GM21529 (cell line): ENCODE measurements around the gene CARD6.
"Not testable (repeated sequence)": the region's sequence is repeated elsewhere in the genome, so short reads cannot be mapped to it uniquely, and the experiment has no call there.

Source experiments
- ATAC-seq: cut with Tn5 transposase; IDR thresholded peaks from one replicate; pipeline ENCODE4 v1.9.1; 2021; ENCODE audit not compliant: unreplicated experiment

The CARD6 gene

DNA sequence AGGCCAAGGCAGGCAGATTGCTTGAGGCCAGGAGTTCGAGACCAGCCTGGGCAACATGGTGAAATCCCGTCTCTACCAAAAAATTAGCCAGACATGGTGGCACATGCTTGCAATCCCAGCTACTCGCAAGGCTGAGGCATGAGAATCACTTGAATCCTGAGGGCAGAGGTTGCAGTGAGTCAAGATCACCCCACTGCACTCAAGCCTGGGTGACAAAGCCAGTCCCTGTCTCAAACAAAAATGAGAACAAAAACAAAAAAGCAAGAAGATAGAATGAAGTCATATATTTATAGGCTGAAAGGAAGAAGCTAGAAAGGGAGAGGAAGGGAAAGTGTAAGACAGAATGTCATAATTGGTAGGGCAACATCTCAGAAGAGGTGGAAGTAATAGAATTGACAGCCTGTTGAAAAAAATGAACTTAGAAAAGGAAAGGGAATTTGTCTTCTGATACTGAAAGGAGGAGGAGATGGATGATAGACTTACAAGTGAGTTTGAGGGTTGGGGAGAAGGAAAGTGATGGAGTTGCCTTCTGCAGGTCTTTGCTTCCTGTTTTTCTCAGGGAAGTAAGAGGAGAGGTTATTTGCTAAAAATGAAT lies 32.2 kb downstream of the CARD6 start:
- ATAC-seq, result no peak

DNA sequence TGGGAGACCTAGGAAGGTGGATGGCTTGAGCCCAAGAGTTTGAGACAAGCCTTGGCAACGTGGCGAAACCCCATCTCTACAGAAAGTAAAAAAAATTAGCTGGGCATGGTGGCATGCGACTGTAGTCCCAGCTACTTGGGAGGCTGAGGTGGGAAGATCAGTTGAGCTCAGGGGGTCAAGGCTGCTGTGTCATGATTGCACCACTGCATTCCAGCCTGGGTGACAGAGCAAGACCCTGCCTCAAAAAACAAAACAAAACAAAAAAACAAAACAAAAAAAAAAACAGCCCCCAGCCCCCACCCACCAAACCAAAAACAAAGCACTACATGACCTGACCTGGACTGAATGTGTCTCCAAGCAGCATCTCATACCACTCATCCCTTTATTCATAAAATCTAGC lies 34.8 kb downstream of the CARD6 start:
- no peak for ATAC-seq

DNA sequence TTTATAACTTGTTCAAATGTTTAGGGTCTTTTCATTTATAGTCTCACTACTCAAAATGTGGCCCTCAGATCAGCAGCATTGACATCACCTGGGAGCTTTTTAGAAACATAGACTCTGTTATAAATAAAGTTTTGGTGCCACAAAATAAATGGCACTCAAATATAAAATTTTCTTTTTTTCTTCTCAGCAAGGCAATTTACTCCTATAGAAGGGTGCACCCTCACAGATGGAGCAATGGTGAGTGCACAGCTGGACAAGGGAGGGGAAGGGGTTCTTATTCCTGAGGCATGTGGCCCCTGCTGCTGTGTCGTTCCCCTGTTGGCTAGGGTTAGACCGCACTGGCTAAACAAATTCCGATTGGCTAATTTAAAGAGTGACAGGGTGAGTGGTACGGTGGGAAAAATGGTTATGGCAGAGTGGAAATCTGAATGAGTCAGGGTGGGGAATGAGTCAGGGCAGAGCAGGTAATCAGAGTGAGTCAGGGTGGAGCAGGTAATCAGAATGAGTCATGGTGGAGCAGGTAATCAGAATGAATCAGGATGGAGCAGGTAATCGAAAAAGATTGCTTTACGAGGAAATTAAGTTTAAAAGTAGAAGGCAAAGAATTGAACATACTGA lies 36.3 kb downstream of the CARD6 start:
- no peak for ATAC-seq

DNA sequence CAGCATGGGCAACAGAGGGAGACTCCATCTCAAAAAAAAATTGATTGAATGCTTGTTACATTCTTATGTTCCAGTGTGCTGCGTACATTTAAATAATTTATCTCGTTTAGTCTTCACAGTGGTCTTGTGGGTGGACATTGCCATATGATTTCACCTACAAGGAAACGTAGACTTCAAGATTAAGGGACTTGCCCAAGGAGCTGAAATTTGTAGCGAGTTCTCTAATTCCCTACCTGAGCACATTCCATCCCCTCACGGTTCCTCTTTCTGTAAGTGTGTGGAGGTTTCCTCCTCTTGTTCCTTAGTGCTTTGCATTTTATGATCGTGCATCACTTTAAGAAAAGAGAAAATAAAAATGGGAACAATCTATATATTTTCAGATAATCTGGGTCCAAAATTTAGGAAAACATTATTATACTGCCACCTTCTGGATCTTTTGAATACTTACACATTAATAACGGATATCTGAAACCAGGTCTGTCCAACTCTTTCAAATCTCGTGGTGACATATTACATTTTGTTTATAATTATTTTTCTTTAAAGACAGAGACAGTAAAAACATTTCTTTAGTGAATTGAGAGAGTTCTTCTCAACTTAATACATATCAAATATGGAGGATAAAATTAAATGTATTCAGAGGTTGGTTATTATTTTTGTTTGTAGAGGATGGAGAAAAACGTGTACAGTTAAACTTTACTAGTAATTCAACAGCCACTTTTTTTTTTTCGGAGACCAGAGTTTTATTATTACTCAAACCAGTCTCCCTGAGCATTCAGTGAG lies 38.2 kb downstream of the CARD6 start:
- ATAC-seq, result no peak

DNA sequence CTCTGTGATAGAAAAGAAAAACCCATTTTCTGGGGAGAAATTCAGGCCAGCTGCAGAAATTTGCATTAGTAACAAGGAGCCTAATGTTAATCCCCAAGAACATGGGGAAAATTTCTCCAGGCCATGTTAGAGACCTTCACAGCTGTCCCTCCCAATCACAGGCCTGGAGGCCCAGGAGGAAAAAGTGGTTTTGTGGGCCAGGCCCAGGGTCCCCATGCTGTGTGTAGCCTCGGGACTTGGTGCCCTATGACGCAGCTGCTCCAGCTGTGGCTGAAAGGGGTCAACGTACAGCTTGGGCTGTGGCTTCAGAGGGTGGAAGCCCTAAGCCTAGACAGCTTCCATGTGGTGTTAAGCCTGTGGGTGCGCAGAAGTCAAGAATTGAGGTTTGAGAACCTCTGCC lies 41.1 kb downstream of the CARD6 start:
- ATAC-seq, result no peak

DNA sequence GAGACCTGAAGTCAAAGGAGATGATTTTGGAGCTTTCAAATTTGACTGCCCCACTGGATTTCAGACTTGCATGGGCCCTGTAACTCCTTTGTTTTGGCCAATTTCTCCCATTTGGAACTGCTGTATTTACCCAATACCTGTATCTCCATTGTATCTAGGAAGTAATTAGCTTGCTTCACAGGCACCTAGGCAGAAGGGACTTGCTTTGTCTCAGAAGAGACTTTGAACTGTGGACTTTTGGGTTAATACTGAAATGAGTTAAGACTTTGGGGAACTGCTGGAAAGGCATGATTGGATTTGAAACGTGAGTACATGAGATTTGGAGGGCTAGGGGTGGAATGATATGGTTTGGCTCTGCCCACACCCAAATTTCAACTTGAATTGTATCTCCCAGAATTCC lies 41.9 kb downstream of the CARD6 start:
- not testable (repeated sequence) for ATAC-seq

DNA sequence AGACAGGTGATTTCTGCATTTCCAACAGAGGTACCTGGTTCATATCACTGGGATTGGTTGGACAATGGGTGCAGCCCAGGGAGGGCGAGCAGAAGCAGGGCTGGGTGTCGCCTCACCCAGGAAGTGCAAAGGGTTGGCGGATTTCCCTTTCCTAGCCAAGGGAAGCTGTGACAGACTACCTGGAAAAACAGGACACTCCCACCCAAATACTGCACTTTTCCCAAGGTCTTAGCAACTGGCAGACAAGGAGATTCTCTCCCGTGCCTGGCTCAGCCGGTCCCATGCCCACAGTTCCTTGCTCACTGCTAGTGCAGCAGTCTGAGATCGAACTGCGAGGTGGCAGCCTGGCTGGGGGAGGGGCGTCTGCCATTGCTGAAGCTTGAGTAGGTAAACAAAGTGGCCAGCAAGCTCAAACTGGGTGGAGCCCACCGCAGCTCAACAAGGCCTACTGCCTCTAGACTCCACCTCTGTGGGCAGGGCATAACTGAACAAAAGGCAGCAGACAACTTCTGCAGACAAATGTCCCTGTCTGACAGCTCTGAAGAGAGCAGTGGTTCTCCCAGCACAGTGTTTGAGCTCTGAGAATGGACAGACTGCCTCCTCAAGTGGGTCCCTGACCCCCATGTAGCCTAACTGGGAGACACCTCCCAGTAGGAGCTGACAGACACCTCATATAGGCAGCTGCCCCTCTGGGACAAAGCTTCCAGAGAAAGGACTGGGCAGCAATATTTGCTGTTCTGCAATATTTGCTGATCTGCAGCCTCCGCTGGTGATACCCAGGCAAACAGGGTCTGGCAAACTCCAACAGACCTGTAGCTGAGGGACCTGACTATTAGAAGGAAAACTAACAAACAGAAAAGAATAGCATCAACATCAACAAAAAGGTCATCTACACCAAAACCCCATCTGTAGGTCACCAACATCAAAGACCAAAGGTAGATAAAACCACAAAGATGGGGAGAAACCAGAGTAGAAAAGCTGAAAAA lies 54.6 kb downstream of the CARD6 start:
- not testable (repeated sequence) for ATAC-seq

DNA sequence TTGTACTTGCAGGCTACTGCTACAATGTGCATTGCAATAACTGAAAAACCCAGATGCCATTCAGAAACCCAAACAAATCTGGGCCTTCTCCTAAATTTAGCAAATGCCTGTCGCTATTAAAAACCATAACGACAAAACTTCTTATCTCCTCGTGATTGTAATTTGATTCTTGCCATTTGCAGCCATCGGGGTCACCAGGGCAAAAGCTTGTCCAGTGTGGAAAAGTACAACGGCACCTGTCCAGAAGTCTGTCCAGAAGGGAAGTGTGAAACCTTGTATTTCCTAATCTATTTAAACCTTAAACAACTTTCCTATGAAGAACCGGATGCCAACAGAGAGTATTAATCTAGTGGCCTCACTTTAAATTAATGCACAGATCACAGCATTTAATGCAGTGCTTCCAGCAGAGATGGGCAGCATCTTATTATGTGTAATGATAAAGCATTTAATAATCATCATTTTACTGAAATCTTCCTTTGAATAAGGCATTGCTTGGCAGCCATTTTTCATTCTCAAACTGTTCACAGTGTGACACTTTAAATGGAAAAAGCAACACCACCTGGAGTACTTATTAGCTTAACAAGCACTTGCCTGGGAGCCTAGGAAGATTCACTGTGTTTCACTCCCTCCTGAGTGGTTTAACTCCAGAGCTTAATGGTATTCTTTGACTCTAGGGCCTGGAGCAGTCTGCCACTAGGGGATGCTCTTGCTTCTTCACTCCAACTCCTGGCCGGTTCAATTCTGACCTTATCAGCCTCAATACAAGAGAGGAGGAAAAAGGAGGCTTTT lies 63.2 kb downstream of the CARD6 start:
- peak; percentile 92 for ATAC-seq

DNA sequence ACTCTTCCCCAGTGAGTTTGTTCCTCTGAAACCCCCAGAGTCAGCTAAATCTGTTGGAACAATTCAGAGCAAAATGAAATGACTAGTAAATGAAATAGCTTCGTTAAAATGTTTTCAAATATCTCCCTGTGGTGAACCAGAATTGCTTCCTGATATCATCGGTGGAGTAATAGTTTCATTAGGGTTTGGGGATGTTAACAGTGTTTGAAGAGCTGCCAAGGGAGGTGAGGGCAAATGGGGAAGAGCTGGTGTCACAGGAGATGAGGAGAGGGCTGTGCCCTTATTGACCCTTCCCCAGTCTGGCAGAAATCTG lies 63.8 kb downstream of the CARD6 start:
- no peak for ATAC-seq

DNA sequence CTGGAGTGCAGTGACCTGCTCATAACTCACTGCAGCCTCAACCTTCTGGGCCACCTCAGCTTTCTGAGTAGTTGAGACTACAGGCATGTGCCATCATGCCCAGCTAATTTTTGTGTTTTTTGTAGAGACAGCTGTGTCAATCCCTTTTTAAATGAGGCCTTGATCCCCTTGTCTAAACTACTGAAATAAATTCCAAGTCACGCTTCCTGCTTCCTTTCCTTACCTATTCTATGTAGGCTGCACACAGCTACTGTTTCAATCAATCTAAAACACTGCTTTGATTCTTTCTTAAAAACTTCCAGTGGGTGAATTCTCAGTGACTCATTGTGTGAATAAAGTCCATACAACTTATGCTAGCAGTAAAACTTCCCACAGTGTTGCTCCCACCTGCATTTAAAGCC lies 65.2 kb downstream of the CARD6 start:
- ATAC-seq, result no peak

DNA sequence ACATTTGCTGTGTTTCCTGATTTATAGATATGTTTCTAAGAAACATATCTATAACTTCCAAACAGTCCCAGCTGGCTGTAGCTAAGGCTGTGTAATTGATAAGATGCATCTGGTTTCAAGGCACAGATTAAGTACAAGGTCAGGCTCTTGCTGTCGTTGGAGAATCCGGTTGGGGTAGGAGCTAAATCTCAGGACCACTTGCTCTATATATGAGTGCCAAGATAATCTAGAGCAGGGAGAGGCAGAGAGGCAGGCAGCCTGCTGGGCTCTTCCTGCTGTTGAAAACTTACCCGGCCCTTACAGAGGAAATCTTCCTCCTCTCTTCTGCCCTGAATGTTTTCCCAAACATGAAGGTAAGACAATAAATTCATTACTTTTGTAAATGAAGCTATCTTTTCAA lies 68.1 kb downstream of the CARD6 start, which contains the start of gene C7:
Gene C7, plus strand, starts transcription at position 234 of the 400 bp plus-strand sequence. Its CDS starts 114 bp downstream, at position 348.
- no peak for ATAC-seq

DNA sequence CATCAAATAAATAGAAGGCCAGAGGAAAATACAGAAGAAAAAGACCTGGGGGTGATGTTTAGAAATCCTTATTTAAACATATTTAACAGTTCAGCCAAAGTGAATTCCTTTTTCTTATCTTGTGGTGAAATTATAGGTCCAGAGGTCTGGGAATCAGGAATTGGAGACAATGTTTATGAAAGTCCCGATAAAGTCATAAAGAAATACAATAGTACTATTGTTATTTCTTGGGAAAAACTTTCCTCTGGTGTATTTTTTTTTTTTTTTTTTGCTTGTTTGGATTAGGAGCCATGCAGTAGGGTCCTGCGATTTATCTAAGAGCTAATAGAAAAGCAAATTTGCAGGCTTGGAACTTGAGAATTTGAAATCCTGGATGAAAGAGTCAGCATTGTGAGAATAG lies 68.6 kb downstream of the CARD6 start:
- no peak for ATAC-seq
